ENCODE data around the gene KCNE2.

KCNE2 gene

GRCh38 chr21:34363733-34364132, at the start of gene KCNE2:
TSS of gene KCNE2 (plus strand) at chr21:34364006. CDS start at chr21:34370479, 6,473 bp downstream.
- no peak for DNase-seq (ENCODE audit: low spot score)
- no peak for TF ChIP-seq CTCF (IDR thresholded peaks at IDR 0.05; ENCODE audit: borderline replicate concordance, control extremely low read depth, extremely low read depth, insufficient read depth, missing control alignments)
- in situ Hi-C loops (cut with MboI; ENCODE audit: low sequenced_read_pairs, unreplicated experiment), result no loop called here

- no peak for DNase-seq (ENCODE audit: low spot score)
- in situ Hi-C loops (cut with MboI; ENCODE audit: low sequenced_read_pairs, unreplicated experiment), result no loop called here
- no peak for TF ChIP-seq CTCF (IDR thresholded peaks at IDR 0.05; ENCODE audit: borderline replicate concordance, control extremely low read depth, extremely low read depth, insufficient read depth, missing control alignments)
Measured at GRCh38 chr21:34319585-34319984, 44.2 kb upstream of the KCNE2 start.

GRCh38 chr21:34320011-34320410, 43.8 kb upstream of the KCNE2 start:
- TF ChIP-seq CTCF (IDR thresholded peaks at IDR 0.05; ENCODE audit: borderline replicate concordance, control extremely low read depth, extremely low read depth, insufficient read depth, missing control alignments), result no peak
- in situ Hi-C loops (cut with MboI; ENCODE audit: low sequenced_read_pairs, unreplicated experiment), result no loop called here
- no peak for DNase-seq (ENCODE audit: low spot score)

GRCh38 chr21:34330055-34330454, 33.8 kb upstream of the KCNE2 start:
- no peak for DNase-seq (ENCODE audit: low spot score)
- TF ChIP-seq CTCF (IDR thresholded peaks at IDR 0.05; ENCODE audit: borderline replicate concordance, control extremely low read depth, extremely low read depth, insufficient read depth, missing control alignments), result no peak
- in situ Hi-C loops (cut with MboI; ENCODE audit: low sequenced_read_pairs, unreplicated experiment), result no loop called here

- TF ChIP-seq CTCF (IDR thresholded peaks at IDR 0.05; ENCODE audit: borderline replicate concordance, control extremely low read depth, extremely low read depth, insufficient read depth, missing control alignments), result no peak
- in situ Hi-C loops (cut with MboI; ENCODE audit: low sequenced_read_pairs, unreplicated experiment), result no loop called here
- no peak for DNase-seq (ENCODE audit: low spot score)
Measured at GRCh38 chr21:34331726-34332125, 32.1 kb upstream of the KCNE2 start.

- DNase-seq (ENCODE audit: low spot score), result no peak
- TF ChIP-seq CTCF (IDR thresholded peaks at IDR 0.05; ENCODE audit: borderline replicate concordance, control extremely low read depth, extremely low read depth, insufficient read depth, missing control alignments), result no peak
- in situ Hi-C loops (cut with MboI; ENCODE audit: low sequenced_read_pairs, unreplicated experiment), result no loop called here
Measured at GRCh38 chr21:34332347-34332746, 31.5 kb upstream of the KCNE2 start.
